KMS-11 (cell line): ENCODE results near the gene LRRC56.

ENCODE experiments used
- H2AFZ ChIP-seq: fragments of 200-600 bp; sonication (generic); 2 replicates; pipeline ENCODE4 v1.6.1; 2016; ENCODE audit warnings: antibody characterized with exemption, mixed run types, low read depth
- H3K27ac ChIP-seq: fragments of 200-600 bp; sonication (generic); 2 replicates; pipeline ENCODE4 v1.6.1; 2016; ENCODE audit warnings: mild to moderate bottlenecking, mixed run types
- H3K27me3 ChIP-seq: fragments of 200-600 bp; sonication (generic); 2 replicates; pipeline ENCODE4 v1.6.1; 2017; ENCODE audit warnings: mild to moderate bottlenecking, low read depth, mixed run types, moderate library complexity; ENCODE audit not compliant: insufficient read depth
- H3K36me3 ChIP-seq: fragments of 200-600 bp; sonication (generic); 2 replicates; pipeline ENCODE4 v1.6.1; 2017; ENCODE audit warnings: mild to moderate bottlenecking, mixed run types; ENCODE audit not compliant: insufficient read depth
- H3K4me1 ChIP-seq: fragments of 200-600 bp; sonication (generic); 2 replicates; pipeline ENCODE4 v1.6.1; 2016; ENCODE audit warnings: mild to moderate bottlenecking, low read depth, mixed run types; ENCODE audit not compliant: poor library complexity, severe bottlenecking
- H3K4me2 ChIP-seq: fragments of 200-600 bp; sonication (generic); 2 replicates; pipeline ENCODE4 v1.7.0; 2016; ENCODE audit warnings: mild to moderate bottlenecking, mixed run types
- H3K4me3 ChIP-seq: fragments of 200-600 bp; sonication (generic); IDR thresholded peaks from 2 replicates; pipeline ENCODE4 v1.6.1; 2017; ENCODE audit warnings: low read depth, low read length, mixed read lengths; ENCODE audit not compliant: insufficient read depth
- H3K79me2 ChIP-seq: fragments of 200-600 bp; sonication (generic); 2 replicates; pipeline ENCODE4 v1.6.1; 2016; ENCODE audit warnings: low read depth, mixed run types; ENCODE audit not compliant: insufficient read depth
- H3K9ac ChIP-seq: fragments of 200-600 bp; sonication (generic); 2 replicates; pipeline ENCODE4 v1.6.1; 2016; ENCODE audit warnings: mild to moderate bottlenecking, mixed run types
- H4K20me1 ChIP-seq: fragments of 200-600 bp; sonication (generic); 2 replicates; pipeline ENCODE4 v1.6.1; 2016; ENCODE audit warnings: mild to moderate bottlenecking, mixed run types; ENCODE audit not compliant: insufficient read depth
- CTCF ChIP-seq: fragments of 200-600 bp; sonication (generic); conservative IDR thresholded peaks from 2 replicates; pipeline ENCODE4 v1.6.1; 2017; ENCODE audit warnings: low read depth, mild to moderate bottlenecking, antibody characterized with exemption, low read length, moderate library complexity, mixed read lengths

Gene LRRC56

GRCh38 chr11:520428-521176, 16.7 kb upstream of the LRRC56 start:
- Histone ChIP-seq H3K36me3 (no peaks in the 10 kb centered on the region), H2AFZ (no peak overlapping the region)

GRCh38 chr11:521177-521688, 16.1 kb upstream of the LRRC56 start:
- H3K79me2 ChIP-seq = no peaks in the 10 kb centered on the region
- H3K4me3 ChIP-seq = no peak overlapping the region
- no peak overlapping the region for H2AFZ ChIP-seq
- no peaks in the 10 kb centered on the region for H4K20me1 ChIP-seq
- H3K36me3 ChIP-seq = no peaks in the 10 kb centered on the region
- no peak overlapping the region for H3K4me2 ChIP-seq
- no peaks in the 10 kb centered on the region for H3K4me1 ChIP-seq
- no peak for TF ChIP-seq CTCF
- H3K9ac ChIP-seq = no peak overlapping the region
- H3K27ac ChIP-seq = no peak overlapping the region
- H3K27me3 ChIP-seq = no peaks in the 10 kb centered on the region

More at GRCh38 chr11:520428-521176, 16.7 kb upstream of the LRRC56 start:
- Histone ChIP-seq H3K4me3 (no peak overlapping the region), H3K79me2 (no peaks in the 10 kb centered on the region), H3K27me3 (no peaks in the 10 kb centered on the region), H3K4me1 (no peaks in the 10 kb centered on the region), H3K27ac (no peak overlapping the region), H4K20me1 (no peaks in the 10 kb centered on the region), H3K9ac (no peak overlapping the region), H3K4me2 (no peak overlapping the region)
- no peak for TF ChIP-seq CTCF

- Histone ChIP-seq H3K9ac (no peak overlapping the region), H3K79me2 (no peaks in the 10 kb centered on the region), H3K4me2 (no peak overlapping the region), H2AFZ (no peak overlapping the region), H3K4me1 (no peaks in the 10 kb centered on the region), H3K27ac (no peak overlapping the region), H3K4me3 (no peak overlapping the region), H3K27me3 (no peaks in the 10 kb centered on the region), H3K36me3 (no peaks in the 10 kb centered on the region), H4K20me1 (no peaks in the 10 kb centered on the region)
- no peak for TF ChIP-seq CTCF
Measured at GRCh38 chr11:526192-526591, 11.1 kb upstream of the LRRC56 start.

- H3K4me1 ChIP-seq = no peaks in the 10 kb centered on the region
- no peak overlapping the region for H3K4me2 ChIP-seq
- no peak for TF ChIP-seq CTCF
Measured at GRCh38 chr11:528166-528814, 9.0 kb upstream of the LRRC56 start.

More at GRCh38 chr11:528166-528814, 9.0 kb upstream of the LRRC56 start:
- Histone ChIP-seq H3K9ac (no peak overlapping the region), H3K79me2 (no peaks in the 10 kb centered on the region; the same call in 1 of the 2 replicates), H2AFZ (no peak overlapping the region), H3K27me3 (no peaks in the 10 kb centered on the region), H4K20me1 (no peaks in the 10 kb centered on the region), H3K4me3 (no peak overlapping the region), H3K36me3 (no peaks in the 10 kb centered on the region), H3K27ac (no peak overlapping the region)
